RWPE2 (cell line): ENCODE data around the gene ROR2.

Experiments used
- ATAC-seq: fragments of 200-7000 bp; cut with Tn5 transposase; 3 replicates; pipeline ENCODE4 v1.9.1; 2021; ENCODE audit warnings: low read depth
- DNase-seq: peaks from one replicate; pipeline ENCODE4 v3.0.0-alpha.2; 2020; ENCODE audit warnings: low spot score
- H3K27ac ChIP-seq: fragments of 450-650 bp; 2 replicates; pipeline ENCODE4 v1.5.1; 2017; ENCODE audit warnings: mild to moderate bottlenecking; ENCODE audit not compliant: poor library complexity, severe bottlenecking
- H3K27me3 ChIP-seq: fragments of 250-450 bp; sonication (Bioruptor Pico); 2 replicates; pipeline ENCODE4 v1.5.1; 2021; ENCODE audit warnings: mild to moderate bottlenecking, moderate library complexity; ENCODE audit not compliant: insufficient read depth, poor library complexity, severe bottlenecking
- H3K36me3 ChIP-seq: fragments of 250-450 bp; sonication (Bioruptor Pico); 2 replicates; pipeline ENCODE4 v1.5.1; 2020; ENCODE audit warnings: low read depth, mild to moderate bottlenecking, moderate library complexity
- H3K4me1 ChIP-seq: fragments of 250-450 bp; sonication (Bioruptor Pico); 2 replicates; pipeline ENCODE4 v1.5.1; 2021; ENCODE audit warnings: mild to moderate bottlenecking, moderate library complexity; ENCODE audit not compliant: insufficient read depth, poor library complexity, severe bottlenecking
- H3K4me3 ChIP-seq: fragments of 250-450 bp; sonication (Bioruptor Pico); 2 replicates; pipeline ENCODE4 v1.5.1; 2021; ENCODE audit warnings: mild to moderate bottlenecking, moderate library complexity; ENCODE audit not compliant: severe bottlenecking
- H3K9me3 ChIP-seq: fragments of 250-450 bp; sonication (Bioruptor Pico); 2 replicates; pipeline ENCODE4 v1.5.1; 2021; ENCODE audit warnings: mild to moderate bottlenecking, moderate library complexity; ENCODE audit not compliant: severe bottlenecking
- CTCF ChIP-seq: fragments of 450-650 bp; IDR thresholded peaks from one replicate; pipeline ENCODE4 v1.5.1; 2017; ENCODE audit warnings: mild to moderate bottlenecking, moderate library complexity; ENCODE audit not compliant: poor library complexity, severe bottlenecking

ROR2 gene

GRCh38 chr9:91880378-91880972, 69.6 kb downstream of the ROR2 start:
- no peaks in the 10 kb centered on the region for H3K9me3 ChIP-seq
- H3K4me1 ChIP-seq = no peaks in the 10 kb centered on the region
- no peak for TF ChIP-seq CTCF
- DNase-seq (no peak), ATAC-seq (no peak)
- H3K27ac ChIP-seq = no peak overlapping the region
- no peak overlapping the region for H3K4me3 ChIP-seq
- no peaks in the 10 kb centered on the region for H3K27me3 ChIP-seq
- no peaks in the 10 kb centered on the region for H3K36me3 ChIP-seq

- no peaks in the 10 kb centered on the region for H3K27me3 ChIP-seq
These were observed 70.8 kb downstream of the ROR2 start for GRCh38 chr9:91879231-91879630.

GRCh38 chr9:91873637-91874051, 76.4 kb downstream of the ROR2 start:
- TF ChIP-seq CTCF = no peak
- no peak for DNase-seq
- H3K4me1 ChIP-seq = no peaks in the 10 kb centered on the region
- ATAC-seq = no peak
- no peaks in the 10 kb centered on the region for H3K9me3 ChIP-seq
- H3K27me3 ChIP-seq = peaks cover 3% of the 10 kb centered on the region
- no peak overlapping the region for H3K27ac ChIP-seq
- H3K4me3 ChIP-seq = no peak overlapping the region
- H3K36me3 ChIP-seq = no peaks in the 10 kb centered on the region

More at GRCh38 chr9:91879231-91879630, 70.8 kb downstream of the ROR2 start:
- Histone ChIP-seq H3K4me1 (no peaks in the 10 kb centered on the region), H3K36me3 (no peaks in the 10 kb centered on the region), H3K4me3 (no peak overlapping the region), H3K9me3 (no peaks in the 10 kb centered on the region), H3K27ac (no peak overlapping the region)
- no peak for TF ChIP-seq CTCF
- no peak for ATAC-seq
- DNase-seq = no peak

GRCh38 chr9:91868732-91869391, 81.2 kb downstream of the ROR2 start:
- Histone ChIP-seq H3K27ac (no peak overlapping the region), H3K36me3 (no peaks in the 10 kb centered on the region), H3K4me1 (no peaks in the 10 kb centered on the region), H3K27me3 (peaks cover 3% of the 10 kb centered on the region), H3K4me3 (no peak overlapping the region), H3K9me3 (no peaks in the 10 kb centered on the region)
- TF ChIP-seq CTCF = no peak
- ATAC-seq (no peak), DNase-seq (no peak)

GRCh38 chr9:91867740-91868139, 82.3 kb downstream of the ROR2 start:
- no peak for ATAC-seq

More at GRCh38 chr9:91867740-91868139, 82.3 kb downstream of the ROR2 start:
- Histone ChIP-seq H3K4me1 (no peaks in the 10 kb centered on the region), H3K36me3 (no peaks in the 10 kb centered on the region), H3K27ac (no peak overlapping the region), H3K4me3 (no peak overlapping the region), H3K27me3 (peaks cover 3% of the 10 kb centered on the region), H3K9me3 (no peaks in the 10 kb centered on the region)
- TF ChIP-seq CTCF = no peak
- DNase-seq = no peak
